GOT3 (cell line): ENCODE measurements around the gene STK16.
"Not testable (repeated sequence)": the region's sequence is repeated elsewhere in the genome, so short reads cannot be mapped to it uniquely, and the experiment has no call there.

Experiments used
- DNase-seq: peaks from one replicate; lab custom pipeline; 2025; ENCODE audit warnings: mixed read lengths; lab: John Stamatoyannopoulos, UW

The STK16 gene

DNA sequence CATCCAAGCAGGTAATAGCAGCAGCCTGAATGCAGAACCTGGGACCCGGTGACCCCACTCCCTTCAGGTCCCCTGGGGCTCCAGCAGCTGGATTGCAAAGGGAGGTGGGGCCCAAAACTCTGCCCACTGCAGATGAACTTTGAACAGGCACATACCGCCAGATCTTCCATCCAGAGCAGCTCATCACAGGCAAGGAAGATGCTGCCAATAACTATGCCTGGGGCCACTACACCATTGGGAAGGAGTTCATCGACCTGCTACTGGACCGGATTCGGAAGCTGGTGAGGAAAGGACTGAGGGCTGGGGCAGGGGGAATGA is 24.7 kb downstream of the STK16 start:
- DNase-seq, result no peak

DNA sequence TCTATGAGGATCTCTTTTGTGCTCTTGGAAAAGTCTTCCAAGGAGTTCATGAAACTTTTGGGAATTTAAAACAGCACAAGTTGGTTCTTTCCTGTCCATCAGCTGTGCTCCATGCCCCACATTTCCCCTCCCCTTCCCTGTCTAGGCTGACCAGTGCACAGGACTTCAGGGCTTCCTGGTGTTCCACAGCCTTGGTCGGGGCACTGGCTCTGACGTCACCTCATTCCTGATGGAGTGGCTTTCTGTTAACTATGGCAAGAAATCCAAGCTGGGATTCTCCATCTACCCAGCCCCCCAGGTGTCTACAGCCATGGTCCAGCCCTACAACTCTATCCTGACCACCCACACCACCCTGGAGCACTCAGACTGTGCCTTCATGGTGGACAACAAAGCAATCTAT is 25.7 kb downstream of the STK16 start:
- no peak for DNase-seq

DNA sequence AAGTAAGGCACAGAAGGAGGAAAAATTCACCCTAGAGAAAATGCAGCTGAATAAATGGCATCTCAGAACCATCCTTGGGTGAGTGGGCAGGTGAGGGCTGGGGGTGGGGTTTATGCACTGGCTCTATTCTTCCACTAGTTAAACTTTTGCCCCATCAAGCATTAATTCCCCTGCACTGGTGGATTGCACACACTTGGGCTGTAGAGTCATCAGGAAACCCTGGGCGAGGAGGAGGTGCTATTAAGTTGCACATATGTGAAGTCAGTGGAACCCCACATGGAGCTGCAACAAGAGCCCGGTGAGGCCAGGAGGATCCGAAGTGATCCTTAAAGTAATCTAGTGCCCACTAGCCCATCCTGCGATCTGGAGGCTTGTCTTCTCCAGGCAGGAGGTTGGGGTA is 27.1 kb downstream of the STK16 start:
- no peak for DNase-seq

- no peak for DNase-seq
These were observed 27.7 kb downstream of the STK16 start for GRCh38 chr2:219272995-219273394.

DNA sequence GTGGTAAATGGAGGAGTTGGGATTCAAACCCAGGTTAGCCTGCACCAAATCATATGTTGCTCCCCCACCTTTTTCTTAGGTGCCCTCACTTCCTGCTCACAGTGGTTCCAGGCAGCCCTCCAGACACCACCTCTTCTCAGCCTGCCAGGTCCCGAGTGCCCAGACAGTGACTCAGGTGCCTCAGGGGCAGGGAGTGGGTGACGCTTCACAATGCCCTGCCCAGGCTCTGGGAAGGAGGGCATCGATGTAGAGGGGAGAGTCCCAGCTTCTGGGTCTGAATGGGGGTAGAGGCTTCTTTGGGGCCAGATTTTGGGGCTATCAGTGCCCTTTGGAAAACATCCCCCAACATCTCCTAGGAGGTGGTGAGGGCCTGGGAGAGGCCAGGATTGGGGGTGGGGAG is 28.7 kb downstream of the STK16 start:
- no peak for DNase-seq

DNA sequence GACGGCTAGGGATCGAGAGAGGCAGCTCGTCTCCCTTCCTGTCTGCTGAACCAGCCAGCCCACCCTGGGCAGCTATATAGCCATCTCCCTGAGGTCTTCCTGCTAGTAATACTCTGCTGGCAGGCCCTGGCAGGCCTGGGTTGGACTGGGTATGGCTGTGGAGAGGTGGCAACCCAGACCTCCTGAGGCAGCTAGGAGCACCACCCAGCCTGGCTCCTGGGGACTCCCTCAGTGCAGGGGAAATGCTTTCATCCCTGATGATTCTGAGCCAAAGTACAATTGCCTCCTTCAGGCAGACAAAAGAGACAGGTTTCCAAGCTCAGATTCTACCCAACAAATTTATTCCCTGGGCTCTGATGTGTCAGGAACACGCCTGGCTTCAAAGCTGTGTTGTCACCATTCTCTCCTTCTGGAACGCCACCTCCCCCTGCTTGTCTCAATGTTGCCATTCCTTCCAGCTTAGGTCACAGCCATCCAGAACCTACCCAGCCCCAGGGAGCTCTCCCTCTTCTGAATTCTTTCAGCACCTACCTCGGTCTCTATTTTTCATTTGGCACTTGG is 29.2 kb downstream of the STK16 start:
- DNase-seq, result no peak

- DNase-seq, result peak; percentile 50
These were observed 32.7 kb downstream of the STK16 start for GRCh38 chr2:219277703-219278654.

GRCh38 chr2:219278655-219279150 is 33.4 kb downstream of the STK16 start:
- DNase-seq, result no peak

- peak; percentile 95 for DNase-seq
These were observed 34.1 kb downstream of the STK16 start, which contains the start of gene DNAJB2 for GRCh38 chr2:219279151-219279915. Gene DNAJB2, plus strand, starts transcription at chr2:219279366. Its CDS starts 468 bp downstream, at chr2:219279834.

DNA sequence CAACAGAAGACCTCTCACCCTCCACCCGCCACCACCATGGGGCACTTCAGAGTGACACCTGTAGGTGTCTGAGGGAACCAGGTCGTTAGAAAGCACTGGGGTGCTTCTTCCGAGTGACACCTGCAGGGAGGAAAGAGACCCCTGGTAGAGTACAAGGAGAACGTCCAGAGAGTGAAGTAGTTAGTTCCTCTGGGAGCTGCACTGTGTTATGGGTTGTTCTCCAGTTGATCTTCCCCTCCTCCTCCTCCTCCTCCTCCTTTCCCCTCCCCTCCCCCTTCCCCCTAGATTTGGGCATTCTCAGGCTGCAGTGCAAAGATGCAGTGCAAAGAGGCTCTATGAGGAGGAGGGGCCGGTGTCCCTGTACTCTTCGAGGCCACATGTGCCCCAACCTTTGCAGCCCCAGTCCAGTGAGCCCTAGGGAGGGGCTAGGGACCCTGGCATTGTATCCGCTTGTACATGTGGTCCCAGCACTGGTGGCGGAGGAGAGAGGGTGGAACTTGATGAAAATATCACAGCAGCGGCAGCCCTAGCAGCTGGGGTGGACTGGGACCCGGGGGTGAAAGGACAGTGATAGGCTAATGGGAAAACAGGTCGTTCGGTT is 34.7 kb downstream of the STK16 start:
- no peak for DNase-seq

DNA sequence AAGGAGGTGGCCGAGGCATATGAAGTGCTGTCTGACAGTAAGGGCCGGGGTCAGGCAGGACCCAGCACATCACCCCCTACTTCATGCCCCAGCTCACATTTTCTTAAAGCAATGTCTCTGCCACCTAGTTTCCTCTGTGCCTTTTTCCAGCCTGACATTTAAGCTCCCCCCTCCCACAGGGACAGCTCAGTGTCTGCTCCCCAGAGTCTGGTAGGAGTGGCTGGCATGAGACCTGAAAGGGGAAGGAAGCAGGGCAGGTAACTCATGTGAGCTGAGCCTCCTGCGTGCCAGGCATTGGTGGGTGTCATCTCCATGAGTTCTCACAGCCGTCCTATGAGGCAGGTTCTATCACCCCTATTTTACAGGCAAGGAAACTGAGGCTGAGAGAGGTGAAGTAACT is 35.4 kb downstream of the STK16 start:
- no peak for DNase-seq

DNA sequence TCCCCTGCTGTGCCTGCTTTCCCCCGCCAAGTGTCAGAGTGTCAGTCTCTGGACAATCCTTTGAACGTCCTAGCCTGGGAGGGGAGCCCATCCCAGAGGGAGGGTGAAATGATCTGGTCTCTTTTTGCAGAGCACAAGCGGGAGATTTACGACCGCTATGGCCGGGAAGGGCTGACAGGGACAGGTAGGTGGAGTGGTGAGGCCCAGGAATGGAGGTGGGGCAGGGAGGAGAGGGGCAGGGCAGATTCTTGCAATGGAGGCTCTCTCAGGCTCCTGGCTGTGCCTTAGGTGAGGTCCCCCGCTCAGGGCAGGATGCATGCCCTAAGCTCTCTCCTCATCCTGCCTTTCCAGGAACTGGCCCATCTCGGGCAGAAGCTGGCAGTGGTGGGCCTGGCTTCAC is 36.3 kb downstream of the STK16 start:
- no peak for DNase-seq

DNA sequence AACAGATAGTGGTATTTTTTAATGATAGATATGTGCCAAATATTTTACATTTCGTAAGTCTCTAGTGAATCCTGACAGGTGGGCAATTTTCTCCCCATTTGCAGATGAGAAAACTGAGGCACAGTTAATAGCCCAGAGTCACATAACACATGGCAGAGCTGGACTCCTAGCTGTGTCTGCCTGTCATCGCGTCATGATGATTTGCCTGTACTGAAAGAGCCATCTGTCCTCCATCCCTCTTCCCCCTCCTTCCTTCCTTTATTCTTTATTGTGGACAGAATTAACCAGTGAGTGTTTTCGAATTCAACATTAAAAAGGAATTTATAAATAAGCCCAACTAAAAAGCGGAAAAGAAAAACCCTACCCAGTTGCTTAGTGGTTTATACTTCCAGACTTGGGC is 37.1 kb downstream of the STK16 start:
- DNase-seq, result no peak

DNA sequence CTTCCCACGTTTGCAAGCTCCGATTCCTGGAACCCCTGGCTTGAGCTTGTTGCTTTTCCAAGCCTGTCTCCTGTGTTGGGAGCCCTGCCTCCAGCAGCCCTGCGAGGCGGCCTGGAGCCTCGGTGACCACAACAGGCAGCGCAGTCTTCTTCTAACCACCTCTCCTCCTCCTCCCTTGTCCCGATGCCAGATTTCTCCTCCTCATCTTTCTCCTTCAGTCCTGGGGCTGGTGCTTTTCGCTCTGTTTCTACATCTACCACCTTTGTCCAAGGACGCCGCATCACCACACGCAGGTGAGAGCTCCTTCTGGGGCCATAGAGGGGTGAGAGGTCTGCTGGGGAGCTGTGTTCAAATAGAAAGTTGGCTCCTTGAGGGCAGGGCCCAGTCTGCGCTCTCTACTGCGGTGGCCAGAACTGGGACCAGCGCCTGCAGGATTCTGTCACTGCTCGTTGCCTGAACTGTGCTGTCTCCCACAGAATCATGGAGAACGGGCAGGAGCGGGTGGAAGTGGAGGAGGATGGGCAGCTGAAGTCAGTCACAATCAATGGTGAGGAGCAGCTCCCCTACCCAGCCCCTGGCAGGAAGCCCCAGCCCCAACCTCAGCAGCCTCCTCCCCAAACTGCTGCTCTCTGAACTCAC is 37.8 kb downstream of the STK16 start:
- no peak for DNase-seq

GRCh38 chr2:219284501-219285372 is 39.5 kb downstream of the STK16 start:
- DNase-seq, result no peak

- DNase-seq, result no peak
These were observed 40.1 kb downstream of the STK16 start for GRCh38 chr2:219285373-219285735.

GRCh38 chr2:219285894-219286425 is 40.7 kb downstream of the STK16 start:
- no peak for DNase-seq

DNA sequence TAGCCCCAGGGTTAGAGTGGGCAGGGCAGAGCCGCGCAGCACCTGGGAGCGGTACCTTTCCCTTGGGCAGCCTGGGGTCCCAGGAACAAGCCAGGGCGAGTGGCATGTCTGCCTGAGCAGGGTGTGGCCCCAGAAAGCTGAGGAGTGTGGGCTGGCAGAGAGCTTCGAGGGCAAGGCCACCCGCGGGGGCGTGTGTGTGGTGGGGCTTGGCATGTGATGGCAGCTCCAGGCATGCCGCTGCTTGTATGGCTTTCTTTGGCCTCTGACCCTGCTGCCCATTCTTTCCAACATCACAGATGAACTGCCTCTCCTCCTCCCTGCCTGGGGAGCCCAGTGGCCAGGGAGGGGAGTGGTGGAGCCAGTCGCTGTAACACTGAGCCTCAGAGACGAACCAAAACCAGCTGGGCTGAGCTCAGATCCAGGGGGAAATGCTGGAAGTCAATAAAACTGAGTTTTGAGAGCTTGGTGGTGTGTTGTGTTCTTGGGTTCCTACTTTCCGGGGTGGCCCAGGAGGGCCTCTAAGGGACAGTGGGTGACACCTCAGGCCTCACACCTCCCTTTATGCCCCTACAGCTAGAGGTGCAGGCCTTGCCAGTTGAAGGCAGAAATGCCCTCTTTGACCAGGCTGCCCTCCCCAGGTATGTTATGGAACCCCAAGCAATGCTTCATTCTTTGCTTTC is 41.3 kb downstream of the STK16 start:
- peak; percentile 10 for DNase-seq

DNA sequence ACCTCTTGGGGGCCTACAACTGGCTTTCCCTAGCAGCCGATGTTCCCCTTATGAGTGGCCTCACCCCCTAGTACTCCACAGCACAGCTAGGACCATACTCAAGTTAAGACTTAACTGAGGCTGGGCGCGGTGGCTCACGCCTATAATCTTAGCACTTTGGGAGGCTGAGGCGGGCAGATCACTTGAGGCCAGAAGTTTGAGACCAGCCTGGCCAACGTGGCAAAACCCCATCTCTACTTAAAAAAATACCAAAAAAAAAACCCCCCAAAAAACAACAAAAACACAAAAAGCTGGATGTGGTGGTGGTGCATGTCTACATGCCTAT is 41.8 kb downstream of the STK16 start:
- not testable (repeated sequence) for DNase-seq
